Nephron (organoid): Measurements from ENCODE around the gene RHBDL3.
"Not testable (repeated sequence)": the region's sequence is repeated elsewhere in the genome, so short reads cannot be mapped to it uniquely, and the experiment has no call there.

ENCODE experiments used
- H3K27ac Mint-ChIP-seq, 3 experiments: 2 replicates each; pipeline ENCODE4 v1.8.0; 2020; ENCODE audit warnings: mixed read lengths in 3 of 3, mild to moderate bottlenecking in 2 of 3, moderate library complexity in 1 of 3
- H3K27me3 Mint-ChIP-seq: 2 replicates; pipeline ENCODE4 v1.8.0; 2021; ENCODE audit warnings: low read depth, mild to moderate bottlenecking, moderate library complexity, mixed read lengths
- H3K36me3 Mint-ChIP-seq: 2 replicates; pipeline ENCODE4 v1.8.0; 2020; ENCODE audit warnings: low read depth, mixed read lengths
- H3K4me1 Mint-ChIP-seq: 2 replicates; pipeline ENCODE4 v1.8.0; 2020; ENCODE audit warnings: mixed read lengths
- H3K4me3 Mint-ChIP-seq, 3 experiments: 2 replicates each; pipeline ENCODE4 v1.8.0; 2020; ENCODE audit warnings: mild to moderate bottlenecking in 3 of 3, mixed read lengths in 3 of 3, moderate library complexity in 2 of 3
- H3K9me3 Mint-ChIP-seq: 2 replicates; pipeline ENCODE4 v1.8.0; 2020; ENCODE audit warnings: mixed read lengths
- TF ChIP-seq, protein P1 (sequence below), 3 experiments: fragments of 200-600 bp; sonication (generic); IDR thresholded peaks; one replicate each; pipeline ENCODE4 v1.5.0; 2021; ENCODE audit warnings: antibody characterized with exemption in 3 of 3; ENCODE audit not compliant: unreplicated experiment in 3 of 3

Gene RHBDL3

DNA sequence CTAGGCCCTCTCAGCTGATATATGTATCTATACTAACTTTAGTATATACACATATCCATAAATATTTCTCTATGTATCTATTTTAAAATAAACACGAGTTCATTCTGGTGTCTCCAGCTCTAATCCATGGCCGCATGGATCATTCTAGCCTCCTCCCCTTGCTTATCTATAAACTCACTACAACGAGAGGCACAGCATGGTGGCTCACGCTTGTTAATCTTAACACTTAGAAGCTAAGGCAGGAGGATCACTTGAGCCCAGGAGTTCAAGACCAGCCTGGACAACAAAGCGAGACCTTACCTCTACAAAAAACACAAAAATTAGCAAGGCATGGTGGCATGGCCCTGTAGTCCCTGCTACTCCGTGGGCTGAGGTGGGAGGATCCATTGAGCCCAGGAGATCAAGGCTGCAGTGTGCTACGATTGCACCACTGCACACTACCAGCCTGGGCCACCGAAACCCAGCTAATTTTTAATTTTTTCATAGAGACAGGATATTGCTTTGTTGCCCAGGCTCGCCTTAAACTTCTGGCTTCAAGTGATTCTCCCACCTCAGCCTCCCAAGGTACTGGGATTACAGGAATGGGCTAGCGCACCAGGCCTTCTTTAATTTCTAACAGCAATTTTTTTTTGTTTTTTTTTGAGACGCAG lies 80.4 kb downstream of the RHBDL3 start:
- Mint-ChIP-seq H3K4me1 (peaks cover 21% of the 10 kb centered on the region), H3K27ac (no peak overlapping the region), H3K4me3 (peak overlapping the region in 2 of 3 experiments; percentile 46 to 47), H3K36me3 (peaks cover 10% of the 10 kb centered on the region), H3K27me3 (no peaks in the 10 kb centered on the region), H3K9me3 (no peaks in the 10 kb centered on the region)
- TF ChIP-seq, protein P1, sequence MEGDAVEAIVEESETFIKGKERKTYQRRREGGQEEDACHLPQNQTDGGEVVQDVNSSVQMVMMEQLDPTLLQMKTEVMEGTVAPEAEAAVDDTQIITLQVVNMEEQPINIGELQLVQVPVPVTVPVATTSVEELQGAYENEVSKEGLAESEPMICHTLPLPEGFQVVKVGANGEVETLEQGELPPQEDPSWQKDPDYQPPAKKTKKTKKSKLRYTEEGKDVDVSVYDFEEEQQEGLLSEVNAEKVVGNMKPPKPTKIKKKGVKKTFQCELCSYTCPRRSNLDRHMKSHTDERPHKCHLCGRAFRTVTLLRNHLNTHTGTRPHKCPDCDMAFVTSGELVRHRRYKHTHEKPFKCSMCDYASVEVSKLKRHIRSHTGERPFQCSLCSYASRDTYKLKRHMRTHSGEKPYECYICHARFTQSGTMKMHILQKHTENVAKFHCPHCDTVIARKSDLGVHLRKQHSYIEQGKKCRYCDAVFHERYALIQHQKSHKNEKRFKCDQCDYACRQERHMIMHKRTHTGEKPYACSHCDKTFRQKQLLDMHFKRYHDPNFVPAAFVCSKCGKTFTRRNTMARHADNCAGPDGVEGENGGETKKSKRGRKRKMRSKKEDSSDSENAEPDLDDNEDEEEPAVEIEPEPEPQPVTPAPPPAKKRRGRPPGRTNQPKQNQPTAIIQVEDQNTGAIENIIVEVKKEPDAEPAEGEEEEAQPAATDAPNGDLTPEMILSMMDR (IDR thresholded peaks at IDR 0.05; ENCODE audit: unreplicated experiment in 3 of 3), result no peak

DNA sequence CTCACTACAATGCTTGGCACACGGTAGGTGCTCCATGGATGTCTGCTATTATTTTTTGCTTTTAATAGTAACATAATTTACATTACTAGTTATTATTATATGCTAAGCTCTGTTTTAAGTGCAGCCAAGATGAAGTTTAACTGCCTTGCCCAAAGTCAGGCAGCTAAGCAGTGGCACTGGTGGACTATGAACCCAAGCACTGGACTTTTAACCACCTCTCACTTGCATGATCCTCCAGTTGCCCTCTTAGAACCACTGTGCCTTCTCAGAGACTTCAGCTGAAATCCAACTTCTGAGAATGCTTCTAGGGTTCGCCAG lies 82.8 kb downstream of the RHBDL3 start:
- Mint-ChIP-seq H3K4me3 (peak overlapping the region in 2 of 3 experiments; percentile 62 to 72), H3K27ac (peak overlapping the region in 2 of 3 experiments; percentile 62 to 73), H3K4me1 (peaks cover 21% of the 10 kb centered on the region), H3K27me3 (no peaks in the 10 kb centered on the region), H3K36me3 (peaks cover 25% of the 10 kb centered on the region), H3K9me3 (no peaks in the 10 kb centered on the region)
- TF ChIP-seq, protein P1 (IDR thresholded peaks at IDR 0.05; ENCODE audit: unreplicated experiment in 3 of 3), result no peak

DNA sequence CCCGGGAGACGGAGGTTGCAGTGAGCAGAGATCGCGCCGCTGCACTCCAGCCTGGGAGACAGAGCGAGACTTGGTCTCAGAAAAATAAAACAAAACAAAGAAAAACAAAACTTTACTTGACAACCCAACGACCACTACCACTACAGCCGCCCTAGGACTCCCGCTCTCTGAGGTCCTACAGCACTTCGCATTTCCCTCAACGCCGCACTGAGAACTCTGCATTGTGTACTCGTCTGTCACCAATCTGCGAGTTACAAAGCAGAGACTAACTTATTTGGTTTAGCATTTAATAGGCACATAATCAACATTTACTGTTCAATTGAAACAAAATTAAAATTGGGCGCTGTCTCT lies 83.8 kb downstream of the RHBDL3 start:
- TF ChIP-seq, protein P1 (IDR thresholded peaks at IDR 0.05; ENCODE audit: unreplicated experiment in 3 of 3), result no peak
- Mint-ChIP-seq H3K27me3 (no peaks in the 10 kb centered on the region), H3K4me1 (peaks cover 28% of the 10 kb centered on the region)

DNA sequence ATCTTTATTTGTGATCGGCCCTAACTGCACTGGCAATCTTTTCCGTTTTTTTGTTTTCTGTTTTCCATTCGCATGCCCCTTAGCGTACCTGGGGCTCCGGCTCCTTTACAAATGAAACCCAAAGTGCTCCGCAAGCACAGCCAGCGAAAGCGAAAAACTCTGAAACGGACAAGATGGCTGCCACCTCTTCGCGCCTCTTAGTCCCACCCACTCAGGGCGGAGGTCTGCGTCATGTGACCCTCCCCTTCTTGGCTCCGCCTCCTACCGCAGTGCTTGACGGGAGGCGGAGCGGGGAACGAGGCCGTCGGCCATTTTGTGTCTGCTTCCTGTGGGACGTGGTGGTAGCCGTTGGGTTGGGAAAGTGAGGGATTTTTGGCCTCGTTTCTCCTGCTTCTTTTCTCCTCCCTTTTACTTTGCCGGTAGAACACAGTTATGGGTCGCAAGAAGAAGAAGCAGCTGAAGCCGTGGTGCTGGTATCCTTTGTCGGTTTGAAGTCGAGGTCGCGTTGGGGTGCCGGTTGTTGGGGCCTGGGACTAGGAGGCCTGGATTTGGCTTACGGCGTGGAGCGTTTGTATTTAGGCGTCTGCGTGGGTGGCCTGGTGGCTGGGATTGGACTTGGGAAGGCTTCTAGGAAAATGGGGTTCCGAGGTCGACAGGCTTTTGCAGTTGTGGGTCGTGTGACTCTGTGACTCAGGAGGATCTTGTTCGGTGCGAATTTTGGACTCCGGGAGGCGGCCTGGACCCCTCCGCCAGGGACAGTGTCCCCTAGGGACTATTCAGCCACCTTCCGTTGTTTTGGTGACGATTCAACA lies 84.4 kb downstream of the RHBDL3 start, which contains the start of gene ZNF207:
ZNF207 (plus strand) TSS at position 304 of the 812 bp plus-strand sequence; CDS start at position 433, 129 bp downstream.
- Mint-ChIP-seq H3K9me3 (no peaks in the 10 kb centered on the region), H3K27me3 (no peaks in the 10 kb centered on the region), H3K4me3 (peak within 1 kb of the TSS; percentile 97 to 100 (median 99)), H3K36me3 (peaks cover 37% of the 10 kb centered on the region), H3K4me1 (peaks cover 34% of the 10 kb centered on the region), H3K27ac (peak within 1 kb of the TSS; percentile 99 to 100 (median 100))
- TF ChIP-seq, protein P1 (IDR thresholded peaks at IDR 0.05; ENCODE audit: unreplicated experiment in 3 of 3), result no peak

More for the DNA sequence above, 83.8 kb downstream of the RHBDL3 start:
- H3K9me3 Mint-ChIP-seq, result no peaks in the 10 kb centered on the region
- peak overlapping the region; percentile 99 to 100 (median 100) for H3K27ac Mint-ChIP-seq
- peaks cover 33% of the 10 kb centered on the region for H3K36me3 Mint-ChIP-seq
- peak overlapping the region; percentile 97 to 100 (median 99) for H3K4me3 Mint-ChIP-seq

DNA sequence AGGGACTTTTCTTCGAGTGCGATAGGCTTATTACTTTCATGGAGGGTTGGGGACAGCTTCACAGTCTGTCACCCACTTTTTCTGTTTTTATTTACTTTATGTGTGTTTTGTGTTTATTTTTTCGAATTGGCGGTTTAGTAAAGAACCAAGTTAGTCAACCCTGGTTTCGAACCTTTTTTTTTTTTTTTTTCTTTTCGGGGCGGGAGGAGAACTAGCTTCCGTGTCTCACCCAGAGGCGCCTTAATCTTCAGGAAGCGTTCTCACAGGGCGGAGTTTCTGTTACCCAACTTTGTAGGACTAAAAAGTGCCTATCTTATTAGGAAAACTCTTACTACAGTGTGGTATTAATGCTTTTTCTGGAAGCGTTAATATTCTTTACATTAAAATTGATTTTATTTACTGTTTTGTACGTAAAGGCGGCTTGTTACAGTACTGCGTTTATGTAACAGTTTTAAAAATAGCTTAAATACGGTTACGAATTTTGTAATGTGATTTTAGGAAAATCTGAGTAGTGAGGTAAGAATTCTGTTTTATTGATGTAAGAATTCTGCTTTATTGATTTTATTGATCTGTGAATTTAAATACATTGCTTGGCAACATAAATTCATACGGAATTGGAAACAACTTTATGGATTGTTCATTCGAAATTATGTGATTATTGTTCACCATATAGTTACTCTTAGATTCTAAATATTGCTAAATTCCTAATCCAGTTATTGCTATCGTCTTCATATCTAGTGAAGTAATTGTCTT lies 85.2 kb downstream of the RHBDL3 start:
- peaks cover 41% of the 10 kb centered on the region for H3K4me1 Mint-ChIP-seq
- H3K4me3 Mint-ChIP-seq, result peak overlapping the region; percentile 97 to 100 (median 99)
- H3K27me3 Mint-ChIP-seq, result no peaks in the 10 kb centered on the region
- H3K9me3 Mint-ChIP-seq, result no peaks in the 10 kb centered on the region
- peaks cover 45% of the 10 kb centered on the region for H3K36me3 Mint-ChIP-seq
- peak overlapping the region; percentile 99 to 100 (median 100) for H3K27ac Mint-ChIP-seq
- TF ChIP-seq, protein P1 (IDR thresholded peaks at IDR 0.05; ENCODE audit: unreplicated experiment in 3 of 3), result no peak

DNA sequence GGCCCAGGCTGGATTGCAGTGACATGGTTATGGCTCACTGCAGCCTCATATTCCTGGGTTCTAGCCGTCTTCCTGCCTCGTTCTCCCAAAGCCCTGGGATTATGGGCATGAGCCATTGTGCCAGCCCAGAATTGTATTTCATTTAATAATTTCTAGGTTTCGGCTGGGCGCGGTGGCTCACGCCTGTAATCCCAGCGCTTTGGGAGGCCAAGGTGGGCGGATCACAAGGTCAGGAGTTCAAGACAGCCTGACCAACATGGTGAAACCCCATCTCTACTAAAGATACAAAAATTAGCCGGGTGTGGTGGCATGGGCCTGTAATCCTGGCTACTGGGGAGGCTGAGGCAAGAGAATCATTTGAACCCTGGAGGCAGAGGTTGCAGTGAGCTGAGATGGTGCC lies 87.1 kb downstream of the RHBDL3 start:
- H3K9me3 Mint-ChIP-seq, H3K27ac Mint-ChIP-seq, H3K27me3 Mint-ChIP-seq: not testable (repeated sequence)
- peak overlapping the region; percentile 97 to 100 (median 99) for H3K4me3 Mint-ChIP-seq
- H3K4me1 Mint-ChIP-seq, result peaks cover 42% of the 10 kb centered on the region
- peaks cover 52% of the 10 kb centered on the region for H3K36me3 Mint-ChIP-seq
